ENCODE measurements around the gene DDIAS. TPM values are rescaled to one million over a fixed set of nuclear protein-coding genes. Genes with fewer than 3 reads are reported as not detected.
"Not testable (repeated sequence)": the region's sequence is repeated elsewhere in the genome, so short reads cannot be mapped to it uniquely, and the experiment has no call there.

DDIAS gene
- total RNA-seq: 0.94 TPM

- H3K9me3 ChIP-seq (ENCODE audit: low read depth, low read length): no peaks in the 10 kb centered on the region
- H3K27me3 ChIP-seq (ENCODE audit: insufficient read depth, low read length): no peaks in the 10 kb centered on the region
- peak within 1 kb of the TSS; percentile 55 for H3K4me3 ChIP-seq (ENCODE audit: low read length)
- peaks cover 42% of the 10 kb centered on the region for H3K4me1 ChIP-seq (ENCODE audit: insufficient read depth, low read length)
These were observed at the start of gene DDIAS for GRCh38 chr11:82901165-82901921. DDIAS (plus strand) TSS chr11:82901736; CDS start chr11:82914739, 13,003 bp downstream.

- H3K4me3 ChIP-seq (ENCODE audit: low read length): no peak overlapping the region
- H3K9me3 ChIP-seq (ENCODE audit: low read depth, low read length): no peaks in the 10 kb centered on the region
- H3K4me1 ChIP-seq (ENCODE audit: insufficient read depth, low read length): no peaks in the 10 kb centered on the region
- H3K27me3 ChIP-seq (ENCODE audit: insufficient read depth, low read length): no peaks in the 10 kb centered on the region
These were observed 47.3 kb upstream of the DDIAS start for GRCh38 chr11:82854242-82854641.

GRCh38 chr11:82854916-82855315 is 46.6 kb upstream of the DDIAS start:
- not testable (repeated sequence) for H3K4me1 ChIP-seq (ENCODE audit: insufficient read depth, low read length); H3K4me3 ChIP-seq (ENCODE audit: low read length); H3K27me3 ChIP-seq (ENCODE audit: insufficient read depth, low read length); H3K9me3 ChIP-seq (ENCODE audit: low read depth, low read length)

GRCh38 chr11:82855616-82856015 is 45.9 kb upstream of the DDIAS start:
- H3K9me3 ChIP-seq (ENCODE audit: low read depth, low read length): no peaks in the 10 kb centered on the region
- no peaks in the 10 kb centered on the region for H3K27me3 ChIP-seq (ENCODE audit: insufficient read depth, low read length)
- H3K4me3 ChIP-seq (ENCODE audit: low read length): no peak overlapping the region
- no peaks in the 10 kb centered on the region for H3K4me1 ChIP-seq (ENCODE audit: insufficient read depth, low read length)

- Histone ChIP-seq H3K4me3 (ENCODE audit: low read length) (no peak overlapping the region), H3K4me1 (ENCODE audit: insufficient read depth, low read length) (no peaks in the 10 kb centered on the region), H3K9me3 (ENCODE audit: low read depth, low read length) (no peaks in the 10 kb centered on the region), H3K27me3 (ENCODE audit: insufficient read depth, low read length) (no peaks in the 10 kb centered on the region)
These were observed 44.4 kb upstream of the DDIAS start for GRCh38 chr11:82857145-82857544.

- no peaks in the 10 kb centered on the region for H3K9me3 ChIP-seq (ENCODE audit: low read depth, low read length)
These were observed 43.4 kb upstream of the DDIAS start for GRCh38 chr11:82858133-82858532.

GRCh38 chr11:82858556-82859091 is 42.9 kb upstream of the DDIAS start:
- Histone ChIP-seq H3K9me3 (ENCODE audit: low read depth, low read length) (no peaks in the 10 kb centered on the region), H3K4me3 (ENCODE audit: low read length) (no peak overlapping the region), H3K27me3 (ENCODE audit: insufficient read depth, low read length) (no peaks in the 10 kb centered on the region), H3K4me1 (ENCODE audit: insufficient read depth, low read length) (no peaks in the 10 kb centered on the region)

More at GRCh38 chr11:82858133-82858532, 43.4 kb upstream of the DDIAS start:
- no peaks in the 10 kb centered on the region for H3K4me1 ChIP-seq (ENCODE audit: insufficient read depth, low read length)
- no peak overlapping the region for H3K4me3 ChIP-seq (ENCODE audit: low read length)
- H3K27me3 ChIP-seq (ENCODE audit: insufficient read depth, low read length): no peaks in the 10 kb centered on the region

GRCh38 chr11:82859750-82860149 is 41.8 kb upstream of the DDIAS start:
- no peaks in the 10 kb centered on the region for H3K27me3 ChIP-seq (ENCODE audit: insufficient read depth, low read length)

GRCh38 chr11:82862379-82862778 is 39.2 kb upstream of the DDIAS start:
- no peak overlapping the region for H3K4me3 ChIP-seq (ENCODE audit: low read length)

More at GRCh38 chr11:82859750-82860149, 41.8 kb upstream of the DDIAS start:
- Histone ChIP-seq H3K4me1 (ENCODE audit: insufficient read depth, low read length) (peaks cover 6% of the 10 kb centered on the region), H3K9me3 (ENCODE audit: low read depth, low read length) (no peaks in the 10 kb centered on the region), H3K4me3 (ENCODE audit: low read length) (no peak overlapping the region)

GRCh38 chr11:82863209-82863608 is 38.3 kb upstream of the DDIAS start:
- H3K9me3 ChIP-seq (ENCODE audit: low read depth, low read length): no peaks in the 10 kb centered on the region
- H3K4me1 ChIP-seq (ENCODE audit: insufficient read depth, low read length): peaks cover 12% of the 10 kb centered on the region
- H3K4me3 ChIP-seq (ENCODE audit: low read length): no peak overlapping the region
- no peaks in the 10 kb centered on the region for H3K27me3 ChIP-seq (ENCODE audit: insufficient read depth, low read length)

More at GRCh38 chr11:82862379-82862778, 39.2 kb upstream of the DDIAS start:
- Histone ChIP-seq H3K4me1 (ENCODE audit: insufficient read depth, low read length) (peaks cover 8% of the 10 kb centered on the region), H3K27me3 (ENCODE audit: insufficient read depth, low read length) (no peaks in the 10 kb centered on the region), H3K9me3 (ENCODE audit: low read depth, low read length) (no peaks in the 10 kb centered on the region)

- H3K9me3 ChIP-seq (ENCODE audit: low read depth, low read length): no peaks in the 10 kb centered on the region
- H3K4me3 ChIP-seq (ENCODE audit: low read length): no peak overlapping the region
- H3K27me3 ChIP-seq (ENCODE audit: insufficient read depth, low read length): no peaks in the 10 kb centered on the region
- peaks cover 14% of the 10 kb centered on the region for H3K4me1 ChIP-seq (ENCODE audit: insufficient read depth, low read length)
These were observed 37.3 kb upstream of the DDIAS start for GRCh38 chr11:82864268-82864667.

- Histone ChIP-seq H3K4me3 (ENCODE audit: low read length) (no peak overlapping the region), H3K4me1 (ENCODE audit: insufficient read depth, low read length) (peaks cover 22% of the 10 kb centered on the region), H3K9me3 (ENCODE audit: low read depth, low read length) (no peaks in the 10 kb centered on the region), H3K27me3 (ENCODE audit: insufficient read depth, low read length) (no peaks in the 10 kb centered on the region)
These were observed 35.7 kb upstream of the DDIAS start for GRCh38 chr11:82865841-82866240.

- Histone ChIP-seq H3K4me1 (ENCODE audit: insufficient read depth, low read length) (peaks cover 22% of the 10 kb centered on the region), H3K9me3 (ENCODE audit: low read depth, low read length) (no peaks in the 10 kb centered on the region), H3K4me3 (ENCODE audit: low read length) (no peak overlapping the region), H3K27me3 (ENCODE audit: insufficient read depth, low read length) (no peaks in the 10 kb centered on the region)
These were observed 33.9 kb upstream of the DDIAS start for GRCh38 chr11:82867495-82868082.

- no peak overlapping the region for H3K4me3 ChIP-seq (ENCODE audit: low read length)
- H3K27me3 ChIP-seq (ENCODE audit: insufficient read depth, low read length): no peaks in the 10 kb centered on the region
- H3K9me3 ChIP-seq (ENCODE audit: low read depth, low read length): no peaks in the 10 kb centered on the region
- peaks cover 17% of the 10 kb centered on the region for H3K4me1 ChIP-seq (ENCODE audit: insufficient read depth, low read length)
These were observed 31.9 kb upstream of the DDIAS start for GRCh38 chr11:82869657-82870056.

- Histone ChIP-seq H3K9me3 (ENCODE audit: low read depth, low read length) (no peaks in the 10 kb centered on the region), H3K27me3 (ENCODE audit: insufficient read depth, low read length) (no peaks in the 10 kb centered on the region), H3K4me3 (ENCODE audit: low read length) (no peak overlapping the region), H3K4me1 (ENCODE audit: insufficient read depth, low read length) (peaks cover 14% of the 10 kb centered on the region)
These were observed 29.9 kb upstream of the DDIAS start for GRCh38 chr11:82871646-82872045.

All from mononuclear cell (primary cell).